ENCODE measurements around the gene GREM2. TPM values are rescaled to one million over a fixed set of nuclear protein-coding genes. Genes with fewer than 3 reads are reported as not detected.

Gene GREM2
- polyA plus RNA-seq, 1 donor from 2014 or later: 0.85 TPM

GRCh38 chr1:240508201-240508600, 103.8 kb downstream of the GREM2 start:
- Histone ChIP-seq H3K27ac (ENCODE audit: low read length) (no peak overlapping the region), H3K27me3 (ENCODE audit: insufficient read depth, low read depth, low read length) (no peaks in the 10 kb centered on the region), H3K9ac (ENCODE audit: low read length) (no peak overlapping the region), H2AFZ (ENCODE audit: low read depth, low read length) (no peak overlapping the region), H3F3A (ENCODE audit: insufficient read depth, low read length, poor library complexity, severe bottlenecking) (no peaks in the 10 kb centered on the region), H4K20me1 (ENCODE audit: insufficient read depth) (no peaks in the 10 kb centered on the region), H3K4me2 (ENCODE audit: low read length) (no peak overlapping the region), H3K4me3 (ENCODE audit: low read length) (no peak overlapping the region), H3K9me3 (ENCODE audit: low read length) (no peaks in the 10 kb centered on the region), H3K79me2 (replicated peaks; ENCODE audit: insufficient read depth, low read length) (no peaks in the 10 kb centered on the region), H3K36me3 (ENCODE audit: insufficient read depth, low read length) (no peaks in the 10 kb centered on the region), H3K9me2 (ENCODE audit: insufficient read depth, low read length) (no peaks in the 10 kb centered on the region)
- TF ChIP-seq POLR2AphosphoS5 (IDR thresholded peaks at IDR 0.05): no peak

- no peaks in the 10 kb centered on the region for H3K79me2 ChIP-seq (replicated peaks; ENCODE audit: insufficient read depth, low read length)
- H3K27me3 ChIP-seq (ENCODE audit: insufficient read depth, low read depth, low read length): no peaks in the 10 kb centered on the region
- no peak overlapping the region for H3K4me3 ChIP-seq (ENCODE audit: low read length)
- H3K4me2 ChIP-seq (ENCODE audit: low read length): no peak overlapping the region
- H3F3A ChIP-seq (ENCODE audit: insufficient read depth, low read length, poor library complexity, severe bottlenecking): no peaks in the 10 kb centered on the region
- TF ChIP-seq CTCF (IDR thresholded peaks at IDR 0.05; ENCODE audit: poor library complexity, severe bottlenecking) (no peak), SMC3 (conservative IDR thresholded peaks at IDR 0.05; ENCODE audit: poor library complexity) (no peak), TAF1 (IDR thresholded peaks at IDR 0.05; ENCODE audit: low read depth) (no peak), EP300 (conservative IDR thresholded peaks at IDR 0.05; ENCODE audit: poor library complexity, severe bottlenecking) (no peak), REST (IDR thresholded peaks at IDR 0.05; ENCODE audit: borderline replicate concordance) (no peak), RAD21 (conservative IDR thresholded peaks at IDR 0.05) (no peak), MXI1 (conservative IDR thresholded peaks at IDR 0.05; ENCODE audit: poor library complexity, severe bottlenecking) (no peak), POLR2AphosphoS5 (IDR thresholded peaks at IDR 0.05) (no peak), EZH2 (IDR thresholded peaks at IDR 0.05; ENCODE audit: borderline replicate concordance, insufficient read depth, low read length, poor library complexity, severe bottlenecking) (no peak)
- no peaks in the 10 kb centered on the region for H4K20me1 ChIP-seq (ENCODE audit: insufficient read depth)
- H3K9me3 ChIP-seq (ENCODE audit: low read length): no peaks in the 10 kb centered on the region
- H3K9me2 ChIP-seq (ENCODE audit: insufficient read depth, low read length): no peaks in the 10 kb centered on the region
- no peak overlapping the region for H2AFZ ChIP-seq (ENCODE audit: low read depth, low read length)
- H3K27ac ChIP-seq (ENCODE audit: low read length): no peak overlapping the region
- H3K9ac ChIP-seq (ENCODE audit: low read length): no peak overlapping the region
- no peaks in the 10 kb centered on the region for H3K36me3 ChIP-seq (ENCODE audit: insufficient read depth, low read length)
Measured at GRCh38 chr1:240506176-240506575, 105.8 kb downstream of the GREM2 start.

GRCh38 chr1:240503558-240503957, 108.4 kb downstream of the GREM2 start:
- H3K4me2 ChIP-seq (ENCODE audit: low read length): no peak overlapping the region
- no peaks in the 10 kb centered on the region for H4K20me1 ChIP-seq (ENCODE audit: insufficient read depth)
- H3K4me3 ChIP-seq (ENCODE audit: low read length): no peak overlapping the region
- no peaks in the 10 kb centered on the region for H3K9me2 ChIP-seq (ENCODE audit: insufficient read depth, low read length)
- no peak overlapping the region for H3K27ac ChIP-seq (ENCODE audit: low read length)
- no peak overlapping the region for H3K9ac ChIP-seq (ENCODE audit: low read length)
- TF ChIP-seq POLR2AphosphoS5 (IDR thresholded peaks at IDR 0.05): no peak
- H3K27me3 ChIP-seq (ENCODE audit: insufficient read depth, low read depth, low read length): no peaks in the 10 kb centered on the region
- H3F3A ChIP-seq (ENCODE audit: insufficient read depth, low read length, poor library complexity, severe bottlenecking): no peaks in the 10 kb centered on the region
- H2AFZ ChIP-seq (ENCODE audit: low read depth, low read length): no peak overlapping the region
- H3K36me3 ChIP-seq (ENCODE audit: insufficient read depth, low read length): no peaks in the 10 kb centered on the region
- no peaks in the 10 kb centered on the region for H3K79me2 ChIP-seq (replicated peaks; ENCODE audit: insufficient read depth, low read length)
- no peaks in the 10 kb centered on the region for H3K9me3 ChIP-seq (ENCODE audit: low read length)
